HG02610 (cell line): ENCODE measurements around the gene TBC1D14.

Source experiments
- ATAC-seq: cut with Tn5 transposase; IDR thresholded peaks from one replicate; pipeline ENCODE4 v1.9.1; 2021; ENCODE audit warnings: mild to moderate bottlenecking, moderate library complexity; ENCODE audit not compliant: unreplicated experiment

Gene TBC1D14, protein sequence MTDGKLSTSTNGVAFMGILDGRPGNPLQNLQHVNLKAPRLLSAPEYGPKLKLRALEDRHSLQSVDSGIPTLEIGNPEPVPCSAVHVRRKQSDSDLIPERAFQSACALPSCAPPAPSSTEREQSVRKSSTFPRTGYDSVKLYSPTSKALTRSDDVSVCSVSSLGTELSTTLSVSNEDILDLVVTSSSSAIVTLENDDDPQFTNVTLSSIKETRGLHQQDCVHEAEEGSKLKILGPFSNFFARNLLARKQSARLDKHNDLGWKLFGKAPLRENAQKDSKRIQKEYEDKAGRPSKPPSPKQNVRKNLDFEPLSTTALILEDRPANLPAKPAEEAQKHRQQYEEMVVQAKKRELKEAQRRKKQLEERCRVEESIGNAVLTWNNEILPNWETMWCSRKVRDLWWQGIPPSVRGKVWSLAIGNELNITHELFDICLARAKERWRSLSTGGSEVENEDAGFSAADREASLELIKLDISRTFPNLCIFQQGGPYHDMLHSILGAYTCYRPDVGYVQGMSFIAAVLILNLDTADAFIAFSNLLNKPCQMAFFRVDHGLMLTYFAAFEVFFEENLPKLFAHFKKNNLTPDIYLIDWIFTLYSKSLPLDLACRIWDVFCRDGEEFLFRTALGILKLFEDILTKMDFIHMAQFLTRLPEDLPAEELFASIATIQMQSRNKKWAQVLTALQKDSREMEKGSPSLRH

DNA sequence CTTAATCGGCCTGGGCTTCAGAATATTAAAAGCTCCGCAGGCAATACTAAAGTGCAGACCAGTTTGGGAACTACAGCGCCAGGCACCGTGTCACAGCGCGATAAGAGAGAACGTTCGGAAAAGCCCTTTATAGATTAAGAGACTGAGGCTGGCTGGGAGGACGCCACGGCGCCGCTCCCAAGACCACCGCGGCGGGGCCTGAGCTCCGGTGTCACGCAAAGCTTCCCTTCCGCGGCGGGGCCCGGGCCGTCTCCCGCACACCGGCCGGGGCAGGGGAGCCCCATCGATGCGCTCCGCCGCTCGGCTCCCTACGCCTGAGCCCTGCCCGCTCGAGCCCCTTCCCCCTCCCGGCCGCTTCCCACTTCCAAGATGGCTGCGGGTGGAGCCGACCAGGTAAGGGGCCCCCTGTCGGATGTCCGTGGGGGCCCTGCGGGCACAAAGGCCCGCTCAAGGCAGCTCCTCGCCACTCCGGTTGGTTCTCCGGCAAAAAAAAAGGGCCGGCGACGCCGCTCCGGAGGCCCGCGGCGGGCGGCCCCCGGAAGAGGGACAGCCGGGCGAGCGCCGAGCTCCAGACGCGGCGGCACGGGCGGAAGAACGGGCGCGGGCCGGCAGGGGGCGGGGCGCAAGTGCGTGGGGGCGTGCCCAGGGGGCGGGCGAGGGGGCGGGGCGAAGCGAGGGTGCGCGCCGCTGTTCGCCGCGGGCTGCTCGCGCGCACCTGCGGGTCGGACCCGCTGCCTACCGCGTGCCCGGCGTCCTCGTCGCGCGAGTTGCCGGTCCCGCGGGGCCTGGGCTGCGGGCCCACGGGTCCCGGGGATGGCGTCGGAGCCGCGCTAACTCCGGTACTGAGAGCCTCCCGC is at the start of gene TBC1D14:
Gene TBC1D14 (plus strand): TSS at position 714 of the 857 bp plus-strand sequence. CDS start 13,564 bp downstream, outside the sequence.
- peak; percentile 82 for ATAC-seq

DNA sequence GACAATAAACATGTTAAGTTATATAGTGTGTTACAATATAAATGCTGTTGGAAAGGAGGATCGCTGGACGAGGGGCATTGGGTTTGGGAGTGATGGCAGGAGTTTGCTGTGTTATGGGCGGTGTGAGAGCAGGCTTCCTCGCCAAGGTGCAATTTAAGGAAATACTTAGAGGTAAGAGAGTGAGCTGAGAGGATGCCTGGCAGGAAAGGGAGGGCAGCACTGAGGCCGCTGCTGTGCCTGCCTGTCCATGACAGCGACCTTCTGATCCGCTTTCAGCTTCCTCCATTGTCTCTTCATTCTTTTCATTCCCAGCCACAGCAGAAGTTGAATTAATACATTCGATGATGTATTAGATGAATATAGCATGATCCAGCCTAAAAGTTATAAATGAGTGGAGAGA is 41.2 kb upstream of the TBC1D14 start:
- no peak for ATAC-seq

DNA sequence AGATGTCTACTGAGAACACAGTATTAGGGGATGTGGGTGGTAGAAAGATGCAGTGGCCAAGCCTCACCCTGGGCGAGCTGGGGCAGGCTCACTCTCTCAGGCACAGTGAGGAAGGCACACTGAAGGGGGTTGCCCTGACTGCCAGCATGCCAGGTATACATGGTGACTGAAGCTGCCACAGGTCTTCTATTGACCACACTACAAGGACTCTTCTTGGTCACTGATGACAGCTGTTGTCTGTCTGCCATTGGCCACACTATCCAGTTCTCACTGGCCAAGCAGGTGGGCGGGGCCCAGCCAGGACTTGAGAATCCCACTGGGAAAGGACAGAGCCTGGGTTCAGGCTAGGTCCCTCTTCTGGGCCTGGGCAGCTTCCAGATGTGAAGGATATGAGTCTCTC is 39.7 kb upstream of the TBC1D14 start:
- no peak for ATAC-seq

DNA sequence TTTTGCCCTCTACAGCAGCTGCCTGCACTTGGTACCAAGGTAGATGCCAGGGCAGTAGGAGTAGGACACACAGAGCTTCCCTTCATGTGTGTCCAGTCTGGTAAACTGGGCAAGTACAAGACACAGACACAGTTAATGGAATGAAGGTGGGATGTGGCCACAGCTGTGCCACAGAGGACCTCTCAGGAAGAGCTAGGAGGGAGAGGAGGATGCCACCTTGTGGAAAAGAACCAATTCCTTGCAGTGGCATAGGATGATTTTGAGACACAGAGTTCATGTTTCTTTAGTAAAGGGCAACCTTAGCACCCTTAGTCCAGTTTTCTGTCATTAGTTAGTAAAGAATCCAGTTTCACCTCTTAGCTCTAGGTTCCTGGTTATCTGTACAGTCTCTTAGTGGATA is 36.3 kb upstream of the TBC1D14 start:
- ATAC-seq, result no peak

DNA sequence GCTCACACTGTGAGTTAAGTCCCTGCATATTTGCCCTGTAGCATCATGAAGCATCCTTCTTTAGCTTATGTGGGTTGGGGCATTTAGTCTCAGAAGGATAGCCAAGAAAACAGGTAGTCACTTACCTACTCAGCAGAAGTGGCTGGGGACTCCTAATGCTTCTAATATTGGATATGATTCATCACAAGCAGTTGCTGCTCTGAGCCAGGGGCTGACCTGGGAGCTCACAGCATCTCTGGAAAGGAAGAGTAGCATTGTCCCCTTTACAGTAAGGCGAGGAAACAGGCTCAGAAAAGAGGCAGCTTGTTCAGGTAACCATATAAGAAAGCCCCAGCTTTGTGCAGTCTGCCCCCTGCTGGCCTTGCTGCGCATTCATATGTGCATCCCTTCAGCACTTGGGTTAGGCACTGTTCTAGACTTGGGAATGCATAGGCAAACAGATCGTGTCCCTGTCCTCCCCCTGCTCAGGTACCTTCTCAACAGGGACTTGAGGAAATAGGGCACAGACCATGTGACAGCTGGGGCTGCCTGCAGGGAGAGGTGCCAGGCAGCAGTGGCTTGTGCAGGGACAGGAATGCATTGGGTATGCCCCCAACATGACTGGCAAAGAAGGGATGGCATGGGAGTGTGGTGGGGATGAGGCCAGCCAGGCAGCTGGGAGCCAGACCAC is 35.7 kb upstream of the TBC1D14 start:
- no peak for ATAC-seq

DNA sequence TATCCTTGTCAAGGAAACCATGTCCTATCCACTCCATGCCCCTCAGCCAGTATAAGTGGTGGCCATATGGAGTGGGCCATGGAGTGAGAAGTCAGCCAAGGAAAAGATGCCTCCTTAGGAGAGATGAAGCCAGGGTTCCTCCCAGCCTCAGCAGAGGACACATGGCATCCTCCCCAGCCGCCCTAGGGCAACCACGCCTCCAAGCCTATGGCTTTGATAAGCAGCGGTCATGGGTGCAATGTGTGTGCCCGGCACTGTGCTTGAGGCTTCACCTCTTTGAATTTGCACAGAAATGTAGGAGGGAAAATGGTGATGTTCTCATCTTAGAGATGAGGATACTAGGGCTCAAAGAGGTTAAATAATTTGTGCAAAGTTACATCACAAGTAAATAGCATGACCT is 34.6 kb upstream of the TBC1D14 start:
- ATAC-seq, result no peak

DNA sequence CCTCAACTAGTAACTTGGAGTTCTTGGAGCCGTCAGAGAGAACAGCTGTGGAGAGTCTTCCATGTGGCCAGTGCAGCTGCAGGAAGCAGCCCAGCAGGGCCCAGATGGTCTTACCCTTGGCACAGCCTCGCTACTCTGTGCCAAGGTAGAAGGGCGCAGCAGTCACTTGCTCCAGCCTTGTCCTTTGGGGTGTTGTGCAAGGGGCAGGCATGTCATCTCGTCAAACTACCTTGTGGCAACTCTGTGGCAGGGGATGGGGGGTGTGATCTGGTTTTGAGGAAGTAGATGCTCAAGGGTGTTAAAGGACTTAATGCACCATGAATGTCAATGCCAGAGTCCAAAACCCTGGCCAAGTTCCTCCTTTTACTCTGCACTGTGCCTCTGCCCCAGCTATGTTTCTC is 34.2 kb upstream of the TBC1D14 start:
- no peak for ATAC-seq

DNA sequence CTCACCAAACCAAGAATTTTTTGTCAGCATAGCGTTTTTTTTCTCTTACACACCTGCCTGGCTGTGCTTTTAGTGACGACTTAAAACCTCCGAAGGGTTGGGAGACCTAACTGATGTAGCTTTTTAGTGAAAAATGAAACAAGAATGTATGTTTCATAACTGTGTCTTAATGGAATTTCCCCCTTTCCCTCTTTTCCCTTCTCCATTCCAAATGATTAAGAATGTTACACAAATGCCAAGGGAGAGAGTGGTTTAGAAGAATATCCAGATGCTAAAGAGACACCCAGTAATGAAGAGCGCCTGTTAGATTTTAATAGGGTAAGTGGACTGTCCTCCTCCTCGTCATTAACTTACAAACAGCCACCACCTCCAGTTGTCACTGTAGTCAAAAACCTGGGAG is 33.2 kb upstream of the TBC1D14 start:
- ATAC-seq, result no peak

DNA sequence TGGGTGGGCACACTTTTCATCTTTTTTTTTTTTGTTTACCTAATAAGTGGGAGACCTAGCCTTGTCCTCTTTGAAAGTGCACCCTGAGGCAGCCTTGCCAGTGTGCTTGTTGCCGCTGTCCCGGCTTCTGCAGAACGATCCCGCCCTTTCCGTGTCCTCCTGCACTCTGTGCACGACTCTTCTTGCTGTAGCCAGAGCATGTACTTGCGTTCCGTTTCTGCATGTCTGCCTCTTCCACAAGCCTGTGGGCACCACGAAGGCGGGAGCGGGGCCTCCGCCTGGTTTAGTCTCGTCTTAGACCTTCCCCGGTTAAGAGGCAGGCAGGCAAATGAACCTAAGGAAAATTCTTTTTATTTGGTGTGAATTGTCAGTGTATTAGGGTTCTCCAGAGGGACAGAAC is 32.6 kb upstream of the TBC1D14 start:
- ATAC-seq, result no peak

DNA sequence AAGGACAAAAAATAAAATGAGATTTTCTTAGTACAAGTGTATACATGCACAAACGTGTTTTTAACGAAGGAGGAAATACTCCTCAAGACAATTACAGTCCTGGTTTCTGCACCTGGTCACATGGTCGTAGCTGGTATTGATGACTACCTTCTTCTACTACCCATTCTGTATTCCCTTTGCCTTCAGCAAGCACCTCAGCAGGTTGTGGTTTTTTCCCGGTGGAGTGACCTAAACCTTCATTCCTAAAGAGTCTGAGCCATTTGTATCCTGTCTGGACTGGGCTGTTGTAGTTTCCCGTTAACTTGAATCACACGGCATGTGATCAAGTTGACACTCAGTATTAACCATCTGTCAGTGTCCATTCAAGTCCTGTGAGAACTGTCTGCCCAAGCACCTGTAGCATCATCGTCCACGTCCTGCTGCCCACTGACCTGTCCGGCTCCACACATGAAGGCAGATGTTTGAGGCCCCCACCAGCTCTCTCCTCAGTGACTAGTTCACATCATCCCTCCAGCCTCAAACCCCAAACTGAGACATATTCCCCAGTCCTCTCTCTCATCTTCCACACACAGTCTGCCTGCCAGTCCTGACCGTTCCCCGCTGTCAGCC is 31.1 kb upstream of the TBC1D14 start:
- no peak for ATAC-seq

DNA sequence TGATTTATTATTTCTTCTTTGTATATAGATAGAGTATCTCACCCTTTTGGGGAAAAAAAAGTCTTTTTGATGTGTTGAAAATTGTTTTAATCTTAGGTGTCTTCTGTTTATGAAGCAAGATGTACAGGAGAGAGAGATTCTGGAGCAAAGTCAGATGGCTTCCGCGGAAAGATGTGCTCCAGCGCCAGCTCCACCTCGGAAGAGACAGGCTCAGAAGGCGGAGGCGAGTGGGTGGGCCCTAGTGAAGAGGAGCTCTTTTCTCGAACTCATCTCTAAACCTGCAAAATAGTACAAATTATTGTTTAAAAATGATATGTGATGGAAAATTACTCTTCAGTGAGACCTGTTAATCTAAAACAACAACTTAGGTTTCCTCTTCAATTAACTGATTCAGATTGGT is 28.9 kb upstream of the TBC1D14 start:
- no peak for ATAC-seq

DNA sequence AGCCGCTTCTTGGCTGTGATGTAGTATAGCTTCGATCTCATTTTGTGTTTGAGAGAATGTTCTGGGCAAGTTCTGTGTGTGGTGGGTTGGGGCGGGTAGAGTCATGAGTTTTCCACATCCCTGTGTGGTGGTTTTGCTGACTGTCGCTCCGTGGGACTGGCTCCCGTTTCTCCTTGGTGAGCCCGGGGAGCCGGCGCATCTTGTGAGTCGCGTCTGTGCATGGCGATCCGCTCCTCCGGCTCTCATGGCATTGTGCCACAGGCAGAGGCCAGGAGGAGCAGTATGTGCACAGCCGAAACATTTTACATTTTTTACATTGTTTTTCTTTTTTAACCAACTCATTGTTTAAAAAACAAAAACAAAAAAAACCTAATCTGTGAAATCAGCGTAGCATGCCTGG is 27.7 kb upstream of the TBC1D14 start:
- ATAC-seq, result no peak

DNA sequence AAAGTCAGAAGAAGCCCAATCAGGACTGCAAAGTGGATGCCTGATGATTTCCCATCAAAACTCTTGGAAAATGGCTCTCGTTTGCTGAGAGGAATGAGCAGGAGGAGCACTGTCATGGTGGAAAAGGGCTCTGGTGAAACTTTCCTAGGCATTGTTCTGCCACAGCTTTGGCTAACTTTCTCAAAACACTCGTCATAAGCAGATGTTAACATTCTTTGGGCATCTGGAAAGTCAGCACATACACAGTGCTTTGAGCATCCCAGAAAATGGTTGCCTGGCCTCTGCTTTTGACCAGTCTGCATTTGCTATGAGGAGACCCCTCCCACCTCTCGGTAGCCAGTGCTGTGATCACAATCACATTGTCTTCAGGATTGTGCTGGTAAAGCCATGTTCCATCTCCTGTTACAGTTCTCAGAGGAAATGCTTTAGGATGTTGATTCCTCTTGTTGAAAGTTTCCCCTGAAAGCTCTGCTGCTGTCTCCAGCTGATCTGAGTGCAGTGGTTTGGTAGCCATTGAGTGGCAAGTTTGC is 25.2 kb upstream of the TBC1D14 start:
- no peak for ATAC-seq

DNA sequence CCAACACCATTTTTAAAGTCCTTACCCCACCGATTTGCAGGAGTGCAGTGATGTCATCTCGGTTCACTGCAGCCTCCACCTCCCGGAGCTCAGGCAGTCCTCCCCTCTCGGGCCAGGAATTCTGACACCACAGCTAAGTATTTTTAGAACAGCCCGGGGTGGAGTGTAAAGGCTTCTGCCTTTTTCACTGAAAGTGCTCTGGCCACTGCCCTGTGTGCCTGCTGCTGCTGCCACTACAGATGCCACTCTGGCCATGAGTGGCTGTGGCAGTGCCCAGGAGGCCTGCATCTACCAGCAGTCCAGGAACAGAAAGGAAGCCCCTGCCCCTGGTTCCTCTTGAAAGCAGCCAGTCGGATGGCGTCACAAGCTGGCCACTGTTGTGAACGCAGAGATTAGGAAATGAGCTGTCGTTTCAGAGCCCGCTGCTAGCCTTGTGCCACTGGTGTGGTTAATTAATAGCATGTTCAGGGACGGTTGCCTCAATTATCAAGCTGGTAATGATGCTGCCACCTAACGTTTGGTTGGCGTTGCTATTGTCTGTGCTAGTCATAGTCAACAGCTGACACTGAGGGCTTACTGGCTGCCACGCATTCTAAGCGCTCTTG is 23.6 kb upstream of the TBC1D14 start:
- no peak for ATAC-seq

DNA sequence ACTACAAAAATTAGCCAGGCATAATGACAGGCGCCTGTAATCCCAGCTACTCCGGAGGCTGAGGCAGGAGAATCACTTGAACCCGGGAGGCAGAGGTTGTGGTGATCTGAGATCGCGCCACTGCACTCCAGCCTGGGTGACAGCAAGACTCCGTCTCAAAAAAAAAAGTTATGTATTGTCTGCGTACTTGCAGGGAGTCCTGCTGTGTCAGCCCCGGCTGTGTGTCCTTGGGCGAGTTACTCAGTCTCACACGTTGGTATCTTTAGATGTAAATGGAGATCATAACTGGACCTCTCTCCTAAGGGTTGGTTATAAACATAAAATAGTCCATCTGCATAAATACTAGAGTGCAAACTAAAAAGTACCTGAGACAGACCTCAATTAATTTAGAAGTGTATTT is 22.7 kb upstream of the TBC1D14 start:
- ATAC-seq, result no peak

DNA sequence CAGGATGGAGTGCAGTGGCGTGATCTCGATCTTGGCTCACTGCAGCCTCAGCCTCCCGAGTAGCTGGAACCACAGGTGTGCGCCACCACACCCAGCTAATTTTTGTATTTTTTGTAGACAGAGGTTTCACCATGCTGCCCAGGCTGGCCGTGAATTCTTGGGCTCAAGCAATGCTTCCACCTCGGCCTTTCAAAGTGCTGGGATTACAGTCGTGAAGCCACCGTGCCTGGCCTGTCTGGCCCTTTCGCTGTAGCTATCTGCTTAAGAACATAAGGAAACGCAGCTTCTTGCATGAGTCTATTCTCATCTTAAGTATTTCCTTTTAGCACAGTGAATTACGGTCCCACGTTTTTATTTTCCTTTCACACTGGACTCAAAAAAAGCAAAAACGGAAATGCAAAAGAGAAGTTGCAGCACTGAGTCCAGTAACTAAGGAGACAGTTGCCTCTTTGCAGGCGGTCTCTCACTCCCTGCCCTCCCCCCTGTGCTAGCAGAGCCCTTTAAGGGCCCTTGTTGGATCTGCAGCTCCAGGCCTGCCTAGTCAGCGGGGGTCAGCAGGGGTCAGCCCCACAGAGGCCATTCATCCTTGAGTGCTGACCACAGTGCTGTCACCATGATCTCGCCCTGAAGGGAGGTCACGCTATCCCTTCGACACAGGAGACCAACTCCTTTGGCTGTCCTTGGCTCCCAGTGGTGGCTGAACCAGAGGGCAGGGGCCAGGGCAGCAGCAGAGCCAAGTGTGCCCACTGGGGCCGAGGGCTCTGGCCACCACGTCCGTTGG is 21.8 kb upstream of the TBC1D14 start:
- ATAC-seq, result no peak

DNA sequence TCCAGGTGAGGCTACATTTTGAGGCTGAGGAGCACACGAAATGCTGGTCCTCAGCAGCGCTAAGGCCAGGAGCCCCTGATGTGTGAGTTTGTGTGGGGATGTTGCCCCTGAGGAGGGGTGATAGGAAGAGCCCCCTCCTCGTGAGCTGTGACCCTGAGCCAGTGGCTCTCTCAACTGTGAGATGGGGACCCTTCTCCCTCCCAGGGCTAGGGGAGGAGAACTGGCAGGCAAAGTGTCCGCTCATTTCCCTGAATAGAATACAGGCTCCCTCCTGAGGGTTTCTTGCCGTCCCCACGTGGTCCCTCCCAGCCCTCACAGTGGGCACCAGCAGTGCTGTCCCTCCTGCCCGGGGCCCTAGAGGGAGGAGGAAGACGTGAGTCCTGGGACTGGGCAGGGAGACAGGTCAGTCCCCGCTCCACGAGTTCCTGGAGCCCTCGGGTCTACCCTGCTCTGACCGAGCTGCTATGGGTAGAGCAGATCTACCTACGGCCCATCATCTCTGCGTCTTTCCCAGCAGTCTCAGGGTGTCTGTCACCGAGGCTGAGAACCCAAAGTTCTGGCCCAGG is 21.0 kb upstream of the TBC1D14 start:
- ATAC-seq, result no peak

DNA sequence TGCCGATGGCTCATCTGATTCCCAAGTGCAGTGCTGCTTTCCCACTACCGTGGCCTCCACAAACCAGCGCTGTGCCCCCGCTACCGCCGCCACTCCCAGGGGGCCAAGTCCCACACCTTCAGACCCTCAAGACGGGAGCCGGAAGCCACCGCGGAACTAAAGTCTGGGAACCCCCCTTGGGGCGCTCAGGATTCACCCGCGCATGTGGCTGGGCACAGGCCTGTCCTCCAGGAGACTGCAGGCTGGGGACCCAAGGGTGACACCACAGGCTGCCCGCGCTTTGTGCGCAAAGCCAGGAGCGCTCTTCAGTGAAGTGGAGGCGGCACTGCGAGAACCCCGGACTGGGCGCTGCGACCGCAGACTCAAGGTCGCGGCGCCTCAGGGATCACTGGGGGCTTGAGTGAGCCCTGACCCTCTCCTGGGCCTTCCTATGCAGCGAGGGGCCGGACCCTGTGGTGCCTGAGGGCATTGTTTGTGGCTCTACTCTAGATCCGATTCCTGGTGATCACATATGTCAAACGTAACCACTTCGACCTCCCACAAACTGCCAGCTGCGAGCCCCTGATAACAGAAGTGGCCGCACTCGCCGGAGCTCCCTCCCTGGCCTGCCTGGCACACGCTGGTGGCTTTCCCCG is 20.4 kb upstream of the TBC1D14 start:
- ATAC-seq, result no peak
